Measurements from ENCODE around the gene TEX14.

The TEX14 gene

DNA sequence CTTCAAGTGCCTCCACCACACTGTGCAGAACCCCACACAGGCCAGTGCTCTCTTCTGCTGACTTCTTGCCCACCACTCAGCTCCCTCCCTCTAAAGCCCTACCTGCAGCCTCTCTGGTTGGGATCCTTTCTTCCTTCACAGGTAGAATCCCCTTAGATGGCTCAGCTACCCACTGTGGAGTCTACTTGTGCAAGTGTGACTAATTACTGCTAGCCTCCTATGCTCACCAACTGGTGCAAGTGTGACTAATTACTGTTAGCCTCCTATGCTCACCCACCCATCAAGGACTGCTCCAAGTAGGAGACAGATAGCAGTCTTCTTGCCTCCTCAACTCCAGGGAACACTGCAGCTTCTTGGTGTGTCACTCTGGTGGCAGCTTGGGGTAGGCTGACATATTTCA lies 43.6 kb downstream of the TEX14 start:
- TF ChIP-seq, protein P1, sequence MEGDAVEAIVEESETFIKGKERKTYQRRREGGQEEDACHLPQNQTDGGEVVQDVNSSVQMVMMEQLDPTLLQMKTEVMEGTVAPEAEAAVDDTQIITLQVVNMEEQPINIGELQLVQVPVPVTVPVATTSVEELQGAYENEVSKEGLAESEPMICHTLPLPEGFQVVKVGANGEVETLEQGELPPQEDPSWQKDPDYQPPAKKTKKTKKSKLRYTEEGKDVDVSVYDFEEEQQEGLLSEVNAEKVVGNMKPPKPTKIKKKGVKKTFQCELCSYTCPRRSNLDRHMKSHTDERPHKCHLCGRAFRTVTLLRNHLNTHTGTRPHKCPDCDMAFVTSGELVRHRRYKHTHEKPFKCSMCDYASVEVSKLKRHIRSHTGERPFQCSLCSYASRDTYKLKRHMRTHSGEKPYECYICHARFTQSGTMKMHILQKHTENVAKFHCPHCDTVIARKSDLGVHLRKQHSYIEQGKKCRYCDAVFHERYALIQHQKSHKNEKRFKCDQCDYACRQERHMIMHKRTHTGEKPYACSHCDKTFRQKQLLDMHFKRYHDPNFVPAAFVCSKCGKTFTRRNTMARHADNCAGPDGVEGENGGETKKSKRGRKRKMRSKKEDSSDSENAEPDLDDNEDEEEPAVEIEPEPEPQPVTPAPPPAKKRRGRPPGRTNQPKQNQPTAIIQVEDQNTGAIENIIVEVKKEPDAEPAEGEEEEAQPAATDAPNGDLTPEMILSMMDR (IDR thresholded peaks at IDR 0.05; ENCODE audit: low read length, missing control alignments): no peak
- no peak overlapping the region for H3K4me3 ChIP-seq (replicated peaks; ENCODE audit: low read depth, low read length)
- no peak for DNase-seq (ENCODE audit: low read depth)

DNA sequence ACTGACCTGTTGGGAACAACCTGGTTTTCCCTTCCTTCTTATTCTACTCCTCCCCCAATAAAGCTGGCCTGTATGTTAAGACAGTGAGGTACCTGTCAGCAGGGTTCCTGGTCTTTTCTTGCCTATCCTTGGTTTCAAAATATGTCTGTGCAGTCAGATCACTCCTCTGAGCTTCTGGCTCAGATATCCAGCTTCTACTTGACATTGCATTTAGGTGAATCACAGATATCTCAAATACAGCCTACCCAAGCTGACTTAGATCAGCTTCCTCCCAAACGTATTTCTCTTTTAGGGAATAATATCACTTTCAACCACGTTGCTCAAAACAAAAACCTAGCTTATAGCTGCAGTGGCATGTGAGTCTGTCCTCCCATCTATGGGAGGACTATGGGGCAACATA lies 48.7 kb downstream of the TEX14 start:
- peak; percentile 74 for DNase-seq (ENCODE audit: low read depth)
- TF ChIP-seq, protein P1 (IDR thresholded peaks at IDR 0.05; ENCODE audit: low read length, missing control alignments): no peak
- H3K4me3 ChIP-seq (replicated peaks; ENCODE audit: low read depth, low read length): no peak overlapping the region

DNA sequence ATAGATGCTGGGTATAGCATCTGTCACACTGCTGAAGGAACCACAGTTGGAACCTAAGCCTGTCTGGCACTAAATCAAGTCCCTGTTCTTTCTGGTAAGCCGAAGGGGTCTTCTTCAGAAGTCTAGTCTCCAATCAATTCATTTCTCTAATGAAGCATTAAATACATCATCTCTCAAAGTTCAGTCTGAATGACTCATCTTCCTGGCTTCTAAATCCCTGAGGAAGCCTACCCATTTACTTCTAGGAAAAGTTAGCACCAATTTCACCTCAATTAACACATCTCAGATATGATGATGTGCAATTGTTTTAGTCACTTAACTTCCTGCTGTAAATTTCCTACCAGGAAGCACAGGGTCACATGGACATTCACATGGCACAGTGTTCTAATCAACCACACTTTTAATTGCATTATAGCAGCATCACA lies 49.9 kb downstream of the TEX14 start:
- TF ChIP-seq, protein P1 (IDR thresholded peaks at IDR 0.05; ENCODE audit: low read length, missing control alignments): no peak
- DNase-seq (ENCODE audit: low read depth): no peak
- H3K4me3 ChIP-seq (replicated peaks; ENCODE audit: low read depth, low read length): no peak overlapping the region

DNA sequence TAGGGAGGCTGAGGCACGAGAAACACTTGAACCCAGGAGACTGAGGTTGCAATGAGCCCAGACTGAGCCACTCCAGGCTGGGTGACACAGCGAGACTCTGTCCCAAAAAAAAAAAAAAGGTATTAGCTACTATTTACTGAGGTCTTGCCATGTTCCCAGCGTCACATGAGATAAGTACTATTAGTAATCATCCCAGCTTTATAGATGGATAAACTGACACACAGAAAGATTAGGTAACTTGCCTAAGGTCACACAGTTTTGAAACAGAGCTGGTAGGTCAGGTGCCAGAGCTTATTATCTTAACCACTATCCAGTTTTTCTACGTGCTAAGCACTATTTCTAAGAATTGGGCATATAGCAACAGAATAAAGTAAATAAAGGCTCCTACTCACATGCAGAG lies 51.6 kb downstream of the TEX14 start:
- no peak overlapping the region for H3K4me3 ChIP-seq (replicated peaks; ENCODE audit: low read depth, low read length)
- DNase-seq (ENCODE audit: low read depth): no peak
- TF ChIP-seq, protein P1 (IDR thresholded peaks at IDR 0.05; ENCODE audit: low read length, missing control alignments): no peak

DNA sequence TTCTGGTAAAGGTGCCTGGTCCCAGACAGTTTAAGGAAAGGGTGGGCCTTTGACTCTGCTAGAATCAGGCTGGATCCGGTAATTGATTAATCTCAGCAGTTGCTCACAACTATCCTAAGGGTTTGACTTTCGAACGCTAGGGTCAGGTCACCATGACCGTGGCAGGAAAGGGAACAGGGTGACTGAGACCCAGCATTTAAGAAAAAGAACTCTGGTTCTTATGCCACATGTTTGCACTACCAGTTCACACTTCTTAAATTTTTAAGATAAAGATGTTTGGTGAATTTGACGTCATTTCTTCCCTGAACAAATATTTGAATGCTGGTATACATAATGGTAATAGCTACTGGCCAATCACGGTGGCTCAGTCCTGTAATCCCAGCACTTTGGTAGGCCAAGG lies 52.2 kb downstream of the TEX14 start:
- no peak for DNase-seq (ENCODE audit: low read depth)
- H3K4me3 ChIP-seq (replicated peaks; ENCODE audit: low read depth, low read length): no peak overlapping the region
- TF ChIP-seq, protein P1 (IDR thresholded peaks at IDR 0.05; ENCODE audit: low read length, missing control alignments): no peak

DNA sequence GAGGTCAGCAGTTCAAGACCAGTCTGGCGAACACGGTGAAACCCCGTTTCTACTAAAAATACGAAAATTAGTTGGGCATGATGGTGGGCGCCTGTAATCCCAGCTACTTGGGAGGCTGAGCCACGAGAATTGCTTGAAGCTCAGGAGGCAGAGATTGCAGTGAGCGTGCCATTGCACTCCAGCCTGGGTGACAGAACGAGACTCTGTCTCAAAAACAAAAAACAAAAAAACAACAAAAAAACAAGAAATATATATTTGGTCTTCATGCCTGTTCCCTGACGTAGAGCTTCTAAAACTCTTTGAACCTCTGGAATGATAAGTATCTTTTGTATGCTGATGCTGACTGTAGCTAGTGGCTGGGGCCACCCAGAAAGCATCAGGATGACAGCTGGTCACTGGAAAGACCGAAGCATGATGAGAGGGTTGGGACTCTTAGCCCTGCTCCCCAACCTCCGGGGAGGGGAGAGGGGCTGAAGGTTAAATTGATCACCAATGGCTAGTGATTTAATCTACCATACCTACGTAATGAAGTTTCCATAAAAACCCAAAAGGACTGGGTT lies 54.8 kb downstream of the TEX14 start:
- no peak for DNase-seq (ENCODE audit: low read depth)
- TF ChIP-seq, protein P1 (IDR thresholded peaks at IDR 0.05; ENCODE audit: low read length, missing control alignments): no peak
- H3K4me3 ChIP-seq (replicated peaks; ENCODE audit: low read depth, low read length): no peak overlapping the region
